Mucosa of descending colon (tissue), 3 donors: Measurements from ENCODE around the gene SMAD7. TPM values are rescaled to one million over a fixed set of nuclear protein-coding genes. Genes with fewer than 3 reads are reported as not detected.
A peak's percentile ranks its signal among the peaks of the same experiment; 100 is the strongest.

Experiments
- ATAC-seq: fragments of 200-7000 bp; cut with Tn5 transposase; one replicate; pipeline ENCODE4 v1.9.1; 2020; ENCODE audit warnings: mild to moderate bottlenecking, moderate library complexity
- DNase-seq, 3 donors: peaks; one replicate each; pipeline ENCODE4 v3.0.0-alpha.2; 2020
- H3K36me3 ChIP-seq: fragments of 200-600 bp; one replicate; pipeline ENCODE4 v1.8.0; 2021; ENCODE audit warnings: low read depth, mild to moderate bottlenecking
- H3K4me1 ChIP-seq: fragments of 200-600 bp; one replicate; pipeline ENCODE4 v1.8.0; 2021; ENCODE audit warnings: low read depth, mild to moderate bottlenecking
- H3K4me3 ChIP-seq: fragments of 200-600 bp; one replicate; pipeline ENCODE4 v1.8.0; 2021; ENCODE audit warnings: mild to moderate bottlenecking
- H3K9me3 ChIP-seq: fragments of 200-600 bp; one replicate; pipeline ENCODE4 v1.8.0; 2021; ENCODE audit warnings: mild to moderate bottlenecking
- intact Hi-C, 2 donors: fragments of 100-400 bp; cut with DNase I in 1 of 2; cut with micrococcal nuclease in 1 of 2; formaldehyde crosslinking; loops; one replicate each; pipeline versions ENCODE4 v1.11.0 to v1.11.1; 2022; cut with DNase I, micrococcal nuclease
- total RNA-seq, 3 donors: library from RNA; stranded (reverse); fragmentation: NEBNext Ultra II Directional in 2 of 3; extraction: Animal tissue kit (Norgen Biotek cat#: 25700) in 2 of 3; gene quantifications; one replicate each; pipeline versions ENCODE4 v1.2.1 to v1.2.4, GENCODE V29; 2021 to 2023
- TF ChIP-seq, protein P1 (sequence below): fragments of 200-600 bp; IDR thresholded peaks from one replicate; pipeline ENCODE4 v1.8.0; 2022; ENCODE audit warnings: antibody characterized with exemption, mild to moderate bottlenecking
- donor health status: DM: no; HTN: no; CAD: no; lungs with moderate emphysema.
- donor health status: DM: no; HTN: no; CAD: no.
- donor health status: DM: no; HTN: yes; CAD: no.

Gene SMAD7
- total RNA-seq, 3 donors from 2014 or later = 22.3 to 67.4 (median 33.1) TPM

DNA sequence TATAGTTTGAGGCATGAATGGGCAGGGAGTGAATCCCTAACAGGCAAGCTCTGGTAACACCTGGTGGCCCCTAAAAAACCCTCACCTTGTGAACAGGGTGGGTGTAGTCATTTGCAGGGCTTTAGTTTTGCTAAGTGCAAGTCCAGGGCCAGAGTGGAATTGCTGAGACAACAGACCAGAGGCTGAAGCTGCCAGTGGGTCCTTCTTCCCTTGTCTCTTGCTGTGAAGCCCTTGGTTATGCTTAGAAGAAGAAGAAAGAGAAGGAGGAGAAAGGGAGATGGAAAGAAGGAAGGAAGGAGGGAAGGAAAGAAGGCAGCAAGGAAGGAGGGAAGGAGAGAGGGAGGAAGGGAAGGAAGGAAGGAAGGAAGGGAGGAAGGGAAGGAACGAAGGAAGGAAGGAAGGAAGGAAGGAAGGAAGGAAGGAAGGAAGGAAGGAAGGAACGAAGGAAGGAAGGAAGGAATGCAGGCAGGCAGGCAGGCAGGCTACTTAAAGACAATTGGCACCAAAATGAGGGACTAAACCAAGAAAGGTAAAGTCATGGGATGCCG is 45.8 kb downstream of the SMAD7 start:
- H3K4me3 ChIP-seq = no peak overlapping the region
- no peak for ATAC-seq
- intact Hi-C loops = no loop called here
- no peaks in the 10 kb centered on the region for H3K36me3 ChIP-seq
- H3K4me1 ChIP-seq = peaks cover 9% of the 10 kb centered on the region
- DNase-seq = no peak
- TF ChIP-seq, protein P1, sequence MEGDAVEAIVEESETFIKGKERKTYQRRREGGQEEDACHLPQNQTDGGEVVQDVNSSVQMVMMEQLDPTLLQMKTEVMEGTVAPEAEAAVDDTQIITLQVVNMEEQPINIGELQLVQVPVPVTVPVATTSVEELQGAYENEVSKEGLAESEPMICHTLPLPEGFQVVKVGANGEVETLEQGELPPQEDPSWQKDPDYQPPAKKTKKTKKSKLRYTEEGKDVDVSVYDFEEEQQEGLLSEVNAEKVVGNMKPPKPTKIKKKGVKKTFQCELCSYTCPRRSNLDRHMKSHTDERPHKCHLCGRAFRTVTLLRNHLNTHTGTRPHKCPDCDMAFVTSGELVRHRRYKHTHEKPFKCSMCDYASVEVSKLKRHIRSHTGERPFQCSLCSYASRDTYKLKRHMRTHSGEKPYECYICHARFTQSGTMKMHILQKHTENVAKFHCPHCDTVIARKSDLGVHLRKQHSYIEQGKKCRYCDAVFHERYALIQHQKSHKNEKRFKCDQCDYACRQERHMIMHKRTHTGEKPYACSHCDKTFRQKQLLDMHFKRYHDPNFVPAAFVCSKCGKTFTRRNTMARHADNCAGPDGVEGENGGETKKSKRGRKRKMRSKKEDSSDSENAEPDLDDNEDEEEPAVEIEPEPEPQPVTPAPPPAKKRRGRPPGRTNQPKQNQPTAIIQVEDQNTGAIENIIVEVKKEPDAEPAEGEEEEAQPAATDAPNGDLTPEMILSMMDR = no peak
- no peaks in the 10 kb centered on the region for H3K9me3 ChIP-seq

DNA sequence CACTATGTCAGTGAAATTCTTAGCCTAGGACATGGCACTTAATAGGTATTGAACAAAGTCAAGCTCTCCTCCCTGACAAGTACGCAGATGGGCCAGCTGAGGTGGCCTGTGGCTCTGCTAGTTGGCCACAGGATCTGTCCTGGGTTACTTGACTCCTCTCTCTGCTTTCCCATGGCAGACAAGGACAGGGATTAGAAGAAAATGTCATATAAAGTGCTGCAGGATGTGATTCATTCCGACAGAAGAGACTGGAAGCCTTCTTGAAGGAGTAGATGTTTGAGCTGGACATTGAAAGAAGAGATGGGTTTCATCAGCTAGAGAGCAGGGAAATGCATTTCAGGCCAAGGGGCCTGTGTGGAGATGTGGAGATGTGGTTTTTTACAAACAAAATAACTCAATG is 46.7 kb downstream of the SMAD7 start:
- TF ChIP-seq, protein P1 = no peak
- ATAC-seq (no peak), DNase-seq (no peak)

DNA sequence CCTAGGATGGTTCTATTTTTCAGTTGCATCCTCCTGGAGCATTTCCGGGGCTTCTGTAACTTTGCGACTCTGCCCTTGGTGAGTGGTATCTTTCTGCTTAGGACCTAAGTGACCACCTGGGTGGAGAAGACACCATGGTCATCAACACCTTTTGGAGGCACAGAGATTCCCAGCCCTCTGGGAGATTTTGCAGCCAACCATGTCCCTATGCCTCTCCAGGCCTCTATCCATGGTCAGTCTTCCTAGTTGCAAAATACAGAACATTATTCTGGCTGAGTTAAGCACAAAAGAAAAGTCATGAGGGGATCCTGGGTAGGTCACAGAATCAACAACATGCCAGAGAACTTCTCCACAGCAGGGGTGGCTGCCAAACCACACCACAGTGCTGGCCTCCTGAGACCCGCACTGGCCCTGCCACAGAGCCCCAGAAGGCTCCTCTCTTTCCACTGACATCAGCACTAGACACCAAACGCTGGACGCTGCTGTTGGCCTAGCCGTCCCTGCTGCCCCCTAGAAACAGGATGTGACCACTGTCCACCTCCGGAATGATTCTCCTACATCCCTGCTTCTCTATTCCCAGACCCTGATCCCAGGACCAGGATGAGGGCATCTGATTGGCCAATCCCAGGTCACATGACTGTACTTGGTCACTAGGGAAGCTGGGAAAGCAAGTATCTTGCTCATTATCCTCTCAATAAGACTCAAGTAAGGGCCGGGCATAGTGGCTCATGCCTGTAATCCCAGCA is 47.7 kb downstream of the SMAD7 start:
- peak; percentile 42 for ATAC-seq
- TF ChIP-seq, protein P1 = no peak
- peaks cover 9% of the 10 kb centered on the region for H3K4me1 ChIP-seq
- intact Hi-C loops = no loop called here
- H3K36me3 ChIP-seq = no peaks in the 10 kb centered on the region
- peak in 1 of 3 donors; percentile 70 for DNase-seq
- no peaks in the 10 kb centered on the region for H3K9me3 ChIP-seq
- H3K4me3 ChIP-seq = no peak overlapping the region

More for the DNA sequence above, 46.7 kb downstream of the SMAD7 start:
- peaks cover 9% of the 10 kb centered on the region for H3K4me1 ChIP-seq
- no peak overlapping the region for H3K4me3 ChIP-seq
- intact Hi-C loops = no loop called here
- no peaks in the 10 kb centered on the region for H3K9me3 ChIP-seq
- H3K36me3 ChIP-seq = no peaks in the 10 kb centered on the region

DNA sequence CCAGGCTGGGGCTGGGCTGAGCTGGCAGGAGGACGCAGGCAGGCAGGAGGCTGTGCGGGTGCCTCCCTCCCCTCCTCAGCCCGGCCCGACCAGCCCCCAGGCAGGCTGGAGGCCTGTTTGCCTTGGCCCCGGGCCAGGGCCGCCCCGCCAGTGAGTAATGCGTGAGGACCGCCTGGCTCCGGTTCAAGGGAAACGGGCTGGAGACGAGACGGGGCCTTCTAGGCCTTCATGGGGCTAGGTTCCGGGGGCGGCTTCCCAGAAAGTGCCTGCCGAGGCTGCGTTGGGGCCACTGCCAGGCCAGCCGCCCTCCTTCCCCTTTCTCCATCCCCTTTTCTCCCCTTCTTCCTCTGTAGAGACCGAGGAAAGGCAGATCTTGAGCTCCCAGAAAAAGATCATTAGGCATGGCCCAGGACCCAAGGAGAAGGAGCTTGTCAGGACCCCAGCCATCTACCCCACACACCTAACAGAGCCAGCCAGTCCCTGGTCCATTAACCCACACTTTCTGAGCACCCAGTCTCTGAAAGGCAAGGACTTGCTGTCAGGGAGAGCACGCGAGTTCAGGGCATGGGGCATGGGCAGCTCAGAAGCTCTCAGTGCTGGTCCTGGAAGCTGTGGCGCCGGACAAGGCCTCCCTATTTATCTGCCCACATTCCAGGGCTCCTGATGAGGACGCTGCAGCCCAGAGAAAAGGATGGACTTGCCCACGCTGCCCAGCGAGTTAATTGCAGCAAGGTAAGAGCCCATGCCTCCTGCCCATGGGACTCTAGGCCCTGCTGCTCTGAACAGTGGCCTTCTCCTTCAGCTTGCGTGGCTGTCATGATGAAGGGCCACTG is 48.5 kb downstream of the SMAD7 start:
- Histone ChIP-seq H3K4me3 (no peak overlapping the region), H3K36me3 (no peaks in the 10 kb centered on the region), H3K4me1 (peaks cover 9% of the 10 kb centered on the region), H3K9me3 (no peaks in the 10 kb centered on the region)
- DNase-seq = peak; percentile 72 to 85 (median 81)
- intact Hi-C loops = no loop called here
- TF ChIP-seq, protein P1 = no peak
- peak; percentile 87 for ATAC-seq

DNA sequence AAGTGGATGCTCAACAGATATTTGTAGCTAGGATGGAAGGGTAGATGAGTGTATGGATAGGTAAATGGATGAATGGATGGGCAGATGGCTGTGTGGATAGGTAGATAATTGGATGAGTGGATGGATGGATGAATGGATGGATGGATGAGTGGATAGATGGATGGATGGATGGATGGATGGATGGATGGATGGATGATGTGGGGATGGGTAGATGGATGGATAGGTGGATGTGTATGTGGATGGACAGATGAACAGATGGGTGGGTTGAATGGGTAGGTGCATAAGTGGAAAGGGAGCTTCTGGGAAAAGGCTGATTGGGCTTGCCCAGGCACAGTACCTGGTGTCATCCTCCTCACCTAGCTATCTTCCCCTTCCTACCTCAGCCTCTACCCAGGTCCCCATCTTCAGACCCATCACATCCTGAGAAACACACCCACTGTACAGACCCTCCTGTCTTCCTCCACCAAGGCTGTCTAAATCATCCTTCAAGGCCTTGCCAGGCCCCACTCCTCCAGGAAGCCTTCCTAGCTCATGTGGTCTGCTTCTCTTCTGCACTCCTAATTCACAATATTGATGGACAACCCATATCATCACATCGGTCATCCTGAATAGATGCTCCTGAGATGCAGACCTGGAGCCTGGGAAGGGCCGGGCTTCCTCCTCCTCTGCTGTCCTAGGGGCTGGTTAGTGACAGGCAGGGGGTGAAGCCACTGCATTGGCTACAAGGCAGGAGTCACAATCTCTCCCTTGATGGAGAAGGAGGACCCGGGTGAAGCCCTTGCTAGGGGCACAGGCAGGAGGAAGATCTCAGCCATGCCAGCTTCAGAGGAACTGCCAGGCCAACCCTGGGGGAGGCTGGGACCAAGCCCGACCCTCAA is 49.4 kb downstream of the SMAD7 start:
- TF ChIP-seq, protein P1 = no peak
- no peak for DNase-seq
- Histone ChIP-seq H3K36me3 (no peaks in the 10 kb centered on the region), H3K9me3 (no peaks in the 10 kb centered on the region), H3K4me1 (peaks cover 9% of the 10 kb centered on the region), H3K4me3 (no peak overlapping the region)
- intact Hi-C loops = no loop called here
- no peak for ATAC-seq
